Epithelial cell of proximal tubule (primary cell): ENCODE measurements around the gene TRAF3. TPM values are rescaled to one million over a fixed set of nuclear protein-coding genes. Genes with fewer than 3 reads are reported as not detected.

Experiments used
- DNase-seq: peaks from one replicate; pipeline ENCODE4 v3.0.0-alpha.2; 2011; ENCODE audit warnings: low read depth
- H3K4me3 ChIP-seq: 2 replicates; pipeline ENCODE4 v1.5.1; 2011; ENCODE audit warnings: low read depth, mild to moderate bottlenecking, low read length
- CTCF ChIP-seq: conservative IDR thresholded peaks from 2 replicates; pipeline ENCODE4 v1.5.1; 2012; ENCODE audit warnings: low read depth, mild to moderate bottlenecking, low read length
- total RNA-seq: library from RNA; depleted of rRNA; stranded (reverse); fragments of >200 nt; gene quantifications from 2 replicates; pipeline ENCODE4 v1.2.3, GENCODE V29; 2015

Gene TRAF3
- total RNA-seq, 1 donor from 2014 or later, result 21.9 TPM

DNA sequence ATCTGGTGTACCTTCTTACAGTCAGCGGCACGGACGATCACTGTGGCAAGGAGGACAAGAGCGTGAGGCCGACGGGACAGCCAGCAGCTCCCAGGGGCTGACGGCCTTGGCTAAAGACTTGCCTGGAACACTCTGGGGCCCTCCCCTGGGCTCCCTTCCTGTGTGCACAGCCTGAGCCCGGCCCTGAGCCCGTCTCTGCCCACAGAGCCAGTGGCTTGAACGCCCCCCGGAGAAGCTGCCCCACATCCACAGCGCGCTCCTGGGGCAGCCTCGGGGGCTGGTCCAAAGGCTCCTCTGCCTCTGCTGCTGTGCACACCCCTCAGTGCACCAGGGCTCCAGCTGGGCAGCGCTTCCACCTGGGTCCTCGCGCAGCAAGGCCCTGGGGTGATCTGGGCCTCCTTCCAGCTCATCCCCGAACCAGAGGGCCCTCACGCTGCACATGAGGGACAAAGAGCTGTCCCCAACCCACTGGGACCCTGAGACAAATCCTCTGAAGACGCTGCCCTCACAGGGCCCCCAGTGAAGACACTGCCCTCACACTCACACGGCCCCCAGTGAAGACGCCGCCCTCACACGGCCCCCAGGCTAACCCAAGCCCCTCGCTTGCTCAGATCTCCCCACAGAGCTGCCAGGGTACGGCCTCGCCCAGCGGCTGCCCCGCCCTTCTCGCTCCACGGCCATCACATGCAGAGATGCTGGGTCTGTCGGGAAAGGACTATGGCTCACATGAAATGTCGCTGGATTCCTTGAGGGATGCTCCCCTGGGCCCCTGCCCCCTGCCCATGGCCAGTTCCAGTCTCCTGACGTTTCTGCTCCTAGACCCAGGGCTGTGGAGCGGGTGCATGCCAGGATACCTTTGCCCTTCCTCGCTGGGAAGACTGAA lies 167.4 kb downstream of the TRAF3 start:
- TF ChIP-seq CTCF, result no peak
- H3K4me3 ChIP-seq, result no peak overlapping the region
- DNase-seq, result no peak

DNA sequence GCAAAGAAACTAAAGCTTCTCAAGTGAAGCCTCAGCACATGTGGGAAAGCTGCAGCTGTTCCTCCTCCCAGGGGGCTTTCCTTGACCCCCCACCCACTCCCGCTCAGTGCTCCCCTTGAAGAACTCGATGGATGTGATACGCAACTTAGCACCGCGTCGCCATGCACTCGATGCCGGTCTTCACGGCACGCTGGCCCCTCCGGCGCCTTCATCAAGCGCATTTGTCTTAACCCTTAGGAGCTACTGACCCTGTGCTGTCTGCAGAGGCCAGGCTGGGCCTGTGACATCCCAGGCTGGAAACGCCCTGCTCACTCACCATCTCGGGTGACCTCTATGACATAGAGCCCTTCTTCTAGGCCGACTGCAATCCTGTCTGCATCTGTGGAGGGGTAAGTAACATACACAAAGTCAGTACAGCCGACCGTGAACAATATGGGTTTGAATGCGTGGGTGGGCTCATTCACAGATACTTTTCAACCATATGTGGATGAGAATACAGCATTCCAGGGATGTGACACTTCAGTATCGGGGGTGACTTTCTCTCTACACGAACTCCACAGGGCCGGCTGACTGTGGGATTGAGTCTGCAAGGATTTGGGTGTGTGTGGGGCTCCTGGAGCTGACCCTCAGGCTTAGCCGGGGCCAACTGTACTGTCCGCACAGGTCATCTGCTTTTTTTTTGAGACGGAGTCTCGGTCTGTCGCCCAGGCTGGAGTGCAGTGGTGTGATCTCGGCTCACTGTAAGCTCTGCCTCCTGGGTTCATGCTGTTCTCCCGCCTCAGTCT lies 168.3 kb downstream of the TRAF3 start:
- H3K4me3 ChIP-seq, result no peak overlapping the region
- no peak for DNase-seq
- TF ChIP-seq CTCF, result no peak

DNA sequence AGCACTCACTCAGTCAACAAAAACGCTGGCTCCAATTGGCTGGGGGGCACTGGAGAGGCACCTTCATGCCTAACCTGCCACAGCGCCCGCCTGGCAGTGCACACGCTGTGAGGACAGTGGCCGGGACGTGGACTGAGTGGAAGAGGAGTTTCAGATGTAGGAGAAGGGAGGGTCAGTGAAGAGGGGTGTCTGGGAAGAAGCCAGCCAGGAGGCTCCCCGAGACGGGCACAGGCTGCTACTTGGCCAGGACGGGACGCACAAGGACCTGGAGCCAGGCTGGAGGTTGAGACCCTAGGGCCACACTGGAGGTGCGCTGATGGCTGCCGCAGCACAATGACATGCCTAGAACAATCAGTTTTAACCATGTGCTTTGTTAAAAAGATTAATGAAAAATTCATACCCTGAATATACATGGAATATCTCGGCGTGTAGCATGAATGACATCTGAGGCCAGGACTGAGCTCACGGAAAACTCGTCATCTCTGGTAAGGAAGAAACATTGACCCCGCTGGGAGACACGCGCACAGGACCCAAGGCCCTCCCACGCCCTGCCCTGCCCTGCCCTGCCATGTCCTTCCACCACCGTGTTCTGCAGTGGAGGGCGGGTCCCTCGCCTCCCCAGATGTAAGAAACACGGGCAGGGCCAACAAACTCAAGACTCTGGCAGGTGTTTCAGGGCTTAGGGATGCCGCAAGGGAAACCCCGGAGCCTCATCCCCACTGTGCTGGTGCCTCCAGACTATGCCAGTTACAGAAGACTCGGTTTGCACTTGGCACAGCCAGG lies 170.3 kb downstream of the TRAF3 start:
- no peak for TF ChIP-seq CTCF
- DNase-seq, result no peak
- H3K4me3 ChIP-seq, result no peak overlapping the region

- no peak overlapping the region for H3K4me3 ChIP-seq
- TF ChIP-seq CTCF, result no peak
- DNase-seq, result no peak
These were observed 171.4 kb downstream of the TRAF3 start for GRCh38 chr14:102948698-102949061.

DNA sequence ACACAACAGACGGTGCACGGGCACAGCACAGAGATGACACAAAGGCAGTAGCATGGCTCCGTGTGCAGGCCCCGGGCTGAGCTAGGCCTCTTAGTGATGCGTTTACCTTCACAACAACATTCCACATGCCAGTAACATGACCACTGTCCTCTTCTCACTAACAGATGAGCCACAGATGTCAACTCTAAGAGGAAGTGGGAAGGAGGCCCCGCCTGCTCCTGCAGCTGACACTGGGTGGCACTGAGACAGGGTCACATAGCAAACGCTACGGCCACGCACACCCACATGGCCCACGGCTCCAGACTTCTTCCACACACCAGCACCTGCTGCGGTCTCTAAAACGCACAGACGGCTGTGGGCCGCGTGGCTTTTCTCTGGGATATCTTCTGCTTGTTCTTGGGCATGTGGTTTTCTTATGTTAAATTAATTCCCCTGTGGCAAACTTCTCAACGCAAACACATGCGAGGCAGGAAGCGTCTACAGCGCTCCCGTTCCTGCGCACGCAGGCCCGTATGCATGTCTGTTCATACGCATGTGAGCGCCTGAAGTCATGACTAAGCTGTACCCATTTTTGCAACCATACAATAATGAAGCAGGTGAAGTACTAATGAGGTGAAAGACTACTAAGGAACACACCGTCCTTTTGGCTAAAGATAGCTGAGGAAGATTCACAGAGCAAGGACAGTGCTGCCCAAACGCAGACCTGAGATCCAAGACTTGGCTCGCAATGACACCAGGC lies 172.0 kb downstream of the TRAF3 start:
- H3K4me3 ChIP-seq, result no peak overlapping the region
- DNase-seq, result no peak
- TF ChIP-seq CTCF, result no peak

- no peak for TF ChIP-seq CTCF
- no peak for DNase-seq
- no peak overlapping the region for H3K4me3 ChIP-seq
These were observed 172.7 kb downstream of the TRAF3 start for GRCh38 chr14:102949801-102950451.
